ENCODE measurements around the gene COP1. TPM values are rescaled to one million over a fixed set of nuclear protein-coding genes. Genes with fewer than 3 reads are reported as not detected.

The COP1 gene
- total and polyA plus RNA-seq, 2 of the 13 experiments (the other 11 are each of a cell fraction or from before 2014, with no cell fraction given): 20.5 to 51.3 TPM

DNA sequence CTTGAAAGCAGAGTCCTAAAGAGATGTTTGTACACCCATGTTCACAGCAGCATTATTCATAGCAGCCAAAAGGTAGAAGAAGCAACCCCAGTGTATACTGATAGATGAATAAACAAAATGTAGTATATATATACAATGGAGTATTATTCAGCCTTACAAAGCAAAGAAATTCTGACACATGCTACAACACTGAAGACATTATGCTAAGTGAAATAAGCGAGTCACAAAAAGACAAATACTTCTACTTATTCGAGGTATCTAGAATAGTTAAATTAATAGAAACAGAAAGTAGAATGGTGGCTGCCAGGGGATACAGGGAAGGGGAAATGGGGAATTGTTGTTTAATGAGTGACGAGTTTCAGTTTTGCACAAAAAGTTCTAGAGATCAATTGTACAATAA lies 23.5 kb downstream of the COP1 start (continued):
- TF ChIP-seq SRY (CRISPR knock-in tag; IDR thresholded peaks at IDR 0.05) (no peak), ZNF17 (CRISPR knock-in tag; IDR thresholded peaks at IDR 0.05) (no peak)

DNA sequence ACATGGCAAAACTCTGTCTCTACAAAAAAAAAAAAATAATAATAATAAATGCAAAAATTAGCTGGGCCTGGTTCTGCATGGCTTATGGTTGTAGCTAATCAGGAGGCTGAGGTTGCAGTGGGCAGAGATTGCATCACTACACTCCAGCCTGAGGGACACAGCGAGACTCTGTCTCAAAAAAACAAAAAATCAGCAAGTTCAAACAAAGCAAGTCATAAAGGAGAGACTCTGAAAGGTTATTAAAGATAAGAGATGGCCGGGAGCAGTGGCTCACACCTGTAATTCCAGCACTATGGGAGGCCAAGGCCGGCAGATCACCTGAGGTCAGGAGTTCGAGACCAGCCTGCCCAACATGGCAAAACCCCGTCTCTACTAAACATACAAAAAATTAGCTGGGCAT lies 28.8 kb downstream of the COP1 start:
- no peaks in the 10 kb centered on the region for H3K27me3 ChIP-seq (ENCODE audit: control insufficient read depth in 1 of 2, insufficient read depth in 2 of 2, low read length in 2 of 2)
- 83% methylated on average over 5 of the region's 5 CpGs for WGBS (ENCODE audit: low lambda C conversion rate)
- no peak overlapping the region for H2AFZ ChIP-seq (ENCODE audit: low read length)
- no peak for ATAC-seq
- ChIA-PET POLR2A (no interaction called here), CTCF (ENCODE audit: low intra/inter-chr PET ratio, low total read pairs) (no interaction called here)
- no TSS peak for BruUV-seq (replicated peaks)
- no peak overlapping the region for H3K9ac ChIP-seq (ENCODE audit: insufficient read depth, low read depth, low read length)
- in situ Hi-C loops (cut with HindIII; ENCODE audit: extremely low pct_ligation_motif_present, low pct_unique_long_range_greater_than_20kb): no loop called here
- H3K4me2 ChIP-seq (ENCODE audit: low read depth, low read length): no peak overlapping the region
- intact Hi-C loops (cut with micrococcal nuclease; ENCODE audit: unreplicated experiment): no loop called here
- H3K4me3 ChIP-seq (replicated peaks in 1 of 3; ENCODE audit: insufficient read depth in 1 of 3, low read depth in 2 of 3, low read length in 3 of 3): no peak overlapping the region
- DNase-seq (ENCODE audit: low spot score): peak; percentile 3
- FAIRE-seq: no peak
- TF ChIP-seq HIC2 (CRISPR knock-in tag; IDR thresholded peaks at IDR 0.05; ENCODE audit: low read depth) (no peak), RBAK (CRISPR knock-in tag; IDR thresholded peaks at IDR 0.05) (no peak), ZNF792 (CRISPR knock-in tag; IDR thresholded peaks at IDR 0.05) (no peak), NR2F1 (CRISPR knock-in tag; IDR thresholded peaks at IDR 0.05) (no peak), GPN1 (CRISPR knock-in tag; IDR thresholded peaks at IDR 0.05; ENCODE audit: borderline replicate concordance) (no peak), MXD1 (CRISPR knock-in tag; IDR thresholded peaks at IDR 0.05) (no peak), ZSCAN29 (CRISPR knock-in tag; conservative IDR thresholded peaks at IDR 0.05) (no peak), SOX13 (IDR thresholded peaks at IDR 0.05) (no peak), SOX13 (CRISPR knock-in tag; conservative IDR thresholded peaks at IDR 0.05 in 1 of 2, IDR thresholded peaks at IDR 0.05 in 1 of 2) (0 out of 4 replicates have a peak, but pooled peaks of 1 of the 2 experiments have one; percentile 9), ATF4 (CRISPR knock-in tag; IDR thresholded peaks at IDR 0.05) (peak in 1 of 2 experiments; percentile 52; a peak in 1 of 4 replicates), SOX6 (IDR thresholded peaks at IDR 0.05) (no peak), SOX6 (CRISPR knock-in tag; IDR thresholded peaks at IDR 0.05) (peak; percentile 15; the same call in 1 of the 2 replicates), SALL1 (CRISPR knock-in tag; IDR thresholded peaks at IDR 0.05) (peak; percentile 28; the same call in 1 of the 2 replicates), CEBPG (CRISPR knock-in tag; IDR thresholded peaks at IDR 0.05) (peak; percentile 83), CEBPB (IDR thresholded peaks at IDR 0.05; ENCODE audit: borderline replicate concordance, low read depth, low read length) (peak; percentile 69), PHF5A (CRISPR knock-in tag; IDR thresholded peaks at IDR 0.05; ENCODE audit: low read depth, unreplicated experiment) (no peak)
- peaks cover 3 to 32% of the 10 kb centered on the region in 2 experiments for H3K36me3 ChIP-seq (replicated peaks in 1 of 2; ENCODE audit: control insufficient read depth in 1 of 2, insufficient read depth in 2 of 2, low read length in 2 of 2)
- H3K27ac ChIP-seq (ENCODE audit: extremely low read length, insufficient read depth, low read length): no peak overlapping the region
- no peaks in the 10 kb centered on the region for H4K20me1 ChIP-seq (ENCODE audit: insufficient read depth, low read length)
- no peaks in the 10 kb centered on the region for H3K4me1 ChIP-seq (ENCODE audit: insufficient read depth, low read length)
- H3K9me3 ChIP-seq (ENCODE audit: low read length): no peaks in the 10 kb centered on the region
- peaks cover 34% of the 10 kb centered on the region for H3K79me2 ChIP-seq (ENCODE audit: insufficient read depth, low read length)

All from HepG2 (cell line).